ENCODE data around the gene PTH1R. TPM values are rescaled to one million over a fixed set of nuclear protein-coding genes. Genes with fewer than 3 reads are reported as not detected.

PTH1R gene
- total RNA-seq, 6 donors from 2014 or later = 2.6 to 48.2 (median 16.2) TPM

GRCh38 chr3:46893763-46894162 lies 16.2 kb downstream of the PTH1R start:
- DNase-seq = no peak
- TF ChIP-seq POLR2AphosphoS5 (IDR thresholded peaks at IDR 0.05) = no peak
- TF ChIP-seq EP300 (IDR thresholded peaks at IDR 0.05) = no peak
- TF ChIP-seq CTCF (IDR thresholded peaks at IDR 0.05) = no peak
- no peak for TF ChIP-seq POLR2A (IDR thresholded peaks at IDR 0.05)
- peaks cover 0 to 7% (median 3%) of the 10 kb centered on the region in 4 donors for H3K27me3 ChIP-seq
- H3K4me3 ChIP-seq = no peak overlapping the region
- no peaks in the 10 kb centered on the region for H3K9me3 ChIP-seq
- no peaks in the 10 kb centered on the region for H3K36me3 ChIP-seq
- peaks cover 26 to 33% (median 29%) of the 10 kb centered on the region in 4 donors for H3K4me1 ChIP-seq
- ATAC-seq (ENCODE audit: low FRiP score in 2 of 2) = no peak
- 67 to 73% methylated on average over 8 to 9 of the region's 9 CpGs for WGBS, 2 donors
- peak overlapping the region in 1 of 4 donors; percentile 43 for H3K27ac ChIP-seq

GRCh38 chr3:46894256-46894655 lies 16.7 kb downstream of the PTH1R start:
- ATAC-seq (ENCODE audit: low FRiP score in 2 of 2) (no peak), DNase-seq (no peak)
- TF ChIP-seq POLR2AphosphoS5 (IDR thresholded peaks at IDR 0.05) (no peak), EP300 (IDR thresholded peaks at IDR 0.05) (no peak)
- Histone ChIP-seq H3K4me1 (peaks cover 31 to 36% (median 33%) of the 10 kb centered on the region in 4 donors), H3K9me3 (no peaks in the 10 kb centered on the region), H3K27ac (peak overlapping the region in 1 of 4 donors; percentile 43), H3K27me3 (peaks cover 0 to 11% (median 4%) of the 10 kb centered on the region in 4 donors), H3K4me3 (no peak overlapping the region), H3K36me3 (no peaks in the 10 kb centered on the region)
- WGBS, 2 donors = 90 to 95% methylated on average over 5 to 6 of the region's 6 CpGs

- WGBS, 2 donors = 18% methylated on average over 5 of the region's 5 CpGs
- H3K4me1 ChIP-seq = peaks cover 34 to 37% (median 37%) of the 10 kb centered on the region in 4 donors
- peak overlapping the region in 1 of 4 donors; percentile 32 for H3K27ac ChIP-seq
- ATAC-seq (ENCODE audit: low FRiP score in 2 of 2) (peak; percentile 27 to 75), DNase-seq (peak; percentile 61 to 90)
- peaks cover 0 to 11% (median 4%) of the 10 kb centered on the region in 4 donors for H3K27me3 ChIP-seq
- H3K36me3 ChIP-seq = no peaks in the 10 kb centered on the region
- no peaks in the 10 kb centered on the region for H3K9me3 ChIP-seq
- H3K4me3 ChIP-seq = no peak overlapping the region
- TF ChIP-seq POLR2A (IDR thresholded peaks at IDR 0.05) (no peak), CTCF (IDR thresholded peaks at IDR 0.05) (peak; percentile 75 to 90 (median 87))
Measured at GRCh38 chr3:46895204-46895660, 17.7 kb downstream of the PTH1R start.

- Histone ChIP-seq H3K27me3 (peaks cover 0 to 11% (median 4%) of the 10 kb centered on the region in 4 donors), H3K27ac (no peak overlapping the region), H3K4me1 (peaks cover 34 to 37% (median 37%) of the 10 kb centered on the region in 4 donors), H3K4me3 (no peak overlapping the region), H3K36me3 (no peaks in the 10 kb centered on the region), H3K9me3 (no peaks in the 10 kb centered on the region)
- DNase-seq (no peak), ATAC-seq (ENCODE audit: low FRiP score in 2 of 2) (no peak)
- 77 to 91% methylated on average over 1 to 4 of the region's 4 CpGs for WGBS, 2 donors
- TF ChIP-seq POLR2AphosphoS5 (IDR thresholded peaks at IDR 0.05) = no peak
- no peak for TF ChIP-seq CTCF (IDR thresholded peaks at IDR 0.05)
- no peak for TF ChIP-seq EP300 (IDR thresholded peaks at IDR 0.05)
Measured at GRCh38 chr3:46895761-46896160, 18.2 kb downstream of the PTH1R start.

GRCh38 chr3:46896386-46896785 lies 18.9 kb downstream of the PTH1R start:
- H3K27me3 ChIP-seq = peaks cover 0 to 11% (median 4%) of the 10 kb centered on the region in 4 donors

More at GRCh38 chr3:46896386-46896785, 18.9 kb downstream of the PTH1R start:
- Histone ChIP-seq H3K27ac (no peak overlapping the region), H3K9me3 (no peaks in the 10 kb centered on the region), H3K4me1 (peaks cover 29 to 37% (median 36%) of the 10 kb centered on the region in 4 donors), H3K4me3 (no peak overlapping the region), H3K36me3 (no peaks in the 10 kb centered on the region)
- peak in 1 of 2 donors; percentile 55 for DNase-seq
- TF ChIP-seq POLR2AphosphoS5 (IDR thresholded peaks at IDR 0.05) (no peak), CTCF (IDR thresholded peaks at IDR 0.05) (no peak), POLR2A (IDR thresholded peaks at IDR 0.05) (no peak), EP300 (IDR thresholded peaks at IDR 0.05) (no peak)
- no peak for ATAC-seq (ENCODE audit: low FRiP score in 2 of 2)
- 76 to 88% methylated on average over 3 to 5 of the region's 5 CpGs for WGBS, 2 donors

Measured in upper lobe of left lung (tissue), 6 donors.